Epithelial cell of alveolus of lung (primary cell): Measurements from ENCODE around the gene ADGRV1. TPM values are rescaled to one million over a fixed set of nuclear protein-coding genes. Genes with fewer than 3 reads are reported as not detected.

Experiments
- total RNA-seq: library from RNA; depleted of rRNA; stranded (reverse); fragments of >200 nt; gene quantifications from 2 replicates; pipeline ENCODE4 v1.2.1, GENCODE V29; 2015

The ADGRV1 gene
- 0.13 and 0.32 TPM in 2 replicates for total RNA-seq

DNA sequence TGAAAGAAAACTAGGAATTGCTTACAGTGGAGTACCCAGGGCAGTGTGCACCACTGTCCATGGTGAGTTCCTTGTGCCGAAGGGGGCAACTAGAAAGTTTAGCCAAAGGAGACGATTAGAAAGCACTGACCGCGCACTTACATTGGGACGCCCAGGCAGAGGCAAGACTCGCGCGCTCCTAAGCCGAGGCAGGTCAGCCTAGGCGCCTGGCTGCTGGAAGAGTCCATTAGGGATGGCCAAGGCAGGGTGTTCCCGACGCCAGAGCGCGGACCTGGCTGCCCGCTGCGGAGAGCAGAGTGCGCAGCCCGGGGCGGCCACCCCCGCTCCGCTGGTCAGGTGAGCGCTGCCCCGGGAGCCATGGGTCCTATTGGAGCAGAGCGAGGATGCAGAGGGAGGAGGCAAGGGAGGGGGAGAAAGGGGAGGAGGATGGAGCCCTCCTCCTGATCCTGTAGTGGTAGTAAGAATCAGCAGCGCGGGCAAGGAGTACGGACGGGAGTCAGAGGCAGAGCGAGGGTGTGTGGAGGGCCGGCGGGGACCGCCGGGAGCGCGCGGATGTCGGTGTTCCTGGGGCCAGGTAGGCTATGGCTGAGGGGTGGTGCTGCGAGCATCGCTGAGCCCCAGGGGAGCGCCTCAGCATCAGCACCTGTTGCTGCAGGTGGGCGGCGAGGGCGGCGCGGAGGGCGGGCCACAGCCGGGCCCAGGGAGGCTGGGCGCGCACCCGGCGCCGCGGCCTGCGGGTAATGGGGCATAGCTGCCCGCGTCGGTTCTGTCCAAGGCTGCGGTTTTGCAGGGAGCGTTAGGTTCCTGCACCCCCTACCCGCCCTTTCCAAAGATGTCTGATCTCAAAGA is at the start of gene ADGRV1:
TSS of gene ADGRV1 (plus strand) at position 454 of the 849 bp plus-strand sequence. CDS start at position 553, 99 bp downstream.

DNA sequence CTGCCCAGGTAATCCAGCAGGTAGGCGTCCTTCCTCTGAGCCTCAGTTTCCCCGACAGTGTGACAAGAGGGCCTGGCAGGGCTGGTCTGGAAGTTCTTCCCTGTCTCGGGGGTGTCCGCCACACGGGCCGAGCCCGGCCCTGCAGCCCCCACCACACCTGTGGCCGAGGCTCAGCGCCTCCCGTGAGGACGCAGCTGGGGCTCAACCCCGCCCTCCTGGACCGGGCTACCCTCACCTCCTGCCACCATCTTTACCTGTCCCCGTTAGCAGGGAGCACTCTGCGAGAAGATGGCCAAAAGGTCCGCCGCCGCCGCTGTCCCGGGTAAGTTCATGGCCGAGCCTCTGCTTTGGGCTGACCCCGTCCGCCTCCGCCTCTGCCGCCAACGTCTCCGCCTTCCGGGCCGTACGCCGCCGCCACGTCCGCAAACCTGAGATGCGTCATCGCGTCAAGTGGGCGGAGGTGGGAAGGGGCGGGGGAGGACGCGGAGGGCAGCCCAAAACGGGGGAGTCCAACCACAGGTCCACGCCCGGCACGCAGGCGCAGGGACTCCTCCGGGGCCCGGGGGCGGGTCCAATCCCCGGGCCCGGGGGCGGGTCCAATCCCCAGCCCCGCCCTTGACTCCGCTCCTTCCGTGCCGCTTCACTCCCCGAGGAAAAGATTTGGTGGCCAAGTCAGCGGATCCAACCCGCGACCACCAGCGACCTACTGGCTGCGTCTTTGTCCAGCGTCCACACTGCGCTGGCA is 29.2 kb upstream of the ADGRV1 start, which contains the start of gene LYSMD3:
TSS of gene LYSMD3 (minus strand) at position 391 of the 745 bp plus-strand sequence. CDS start 4,295 bp downstream, outside the sequence.

Other genes with a start within 250 kb of the ADGRV1 start
- 12.2 and 17.8 TPM in 2 replicates for gene CETN3, start 149.0 kb upstream of the ADGRV1 start, total RNA-seq
- gene MBLAC2, start 84.0 kb upstream of the ADGRV1 start, total RNA-seq: 3.2 and 3.4 TPM in 2 replicates
- gene POLR3G, start 83.9 kb upstream of the ADGRV1 start, total RNA-seq: 0.72 and 5.3 TPM in 2 replicates
- gene LYSMD3, start 29.2 kb upstream of the ADGRV1 start, total RNA-seq: 13.7 and 23.1 TPM in 2 replicates